Heart right ventricle (tissue), 16 donors: Measurements from ENCODE around the gene SLMAP. TPM values are rescaled to one million over a fixed set of nuclear protein-coding genes. Genes with fewer than 3 reads are reported as not detected.
A peak's percentile ranks its signal among the peaks of the same experiment; 100 is the strongest.

ENCODE experiments used
- ATAC-seq, 8 donors: fragments of 200-7000 bp; cut with Tn5 transposase; one replicate each; pipeline ENCODE4 v1.9.1; 2020; ENCODE audit warnings: mild to moderate bottlenecking in 8 of 8, moderate library complexity in 8 of 8, moderate number of reproducible peaks in 1 of 8
- DNase-seq, 2 donors: peaks; one replicate each; pipeline ENCODE4 v3.0.0-alpha.2; 2020
- H3K27ac ChIP-seq, 10 donors: fragments of 200-600 bp; sonication (generic) in 2 of 10; one replicate each; pipeline versions ENCODE4 v1.5.0 to v1.8.0; 2020 to 2022; ENCODE audit warnings: mild to moderate bottlenecking in 3 of 10
- H3K27me3 ChIP-seq, 7 donors: fragments of 200-600 bp; one replicate each; pipeline ENCODE4 v1.8.0; 2021 to 2022; ENCODE audit warnings: mild to moderate bottlenecking in 2 of 7
- H3K36me3 ChIP-seq, 9 donors: fragments of 200-600 bp; sonication (generic) in 1 of 9; one replicate each; pipeline versions ENCODE4 v1.5.0 to v1.8.0; 2020 to 2022; ENCODE audit warnings: mild to moderate bottlenecking in 2 of 9
- H3K4me1 ChIP-seq, 9 donors: fragments of 200-600 bp; sonication (generic) in 1 of 9; one replicate each; pipeline versions ENCODE4 v1.5.0 to v1.8.0; 2020 to 2022; ENCODE audit warnings: mild to moderate bottlenecking in 4 of 9
- H3K4me3 ChIP-seq, 10 donors: fragments of 200-600 bp; sonication (generic) in 2 of 10; one replicate each; pipeline versions ENCODE4 v1.5.0 to v1.8.0; 2020 to 2022; ENCODE audit warnings: mild to moderate bottlenecking in 7 of 10, moderate library complexity in 2 of 10
- H3K9me3 ChIP-seq, 11 donors: fragments of 200-600 bp in 10 of 11; sonication (generic) in 2 of 11; one replicate each; pipeline versions ENCODE4 v1.5.0 to v1.8.0; 2013 to 2022; ENCODE audit warnings: mild to moderate bottlenecking in 2 of 11, control low read depth in 1 of 11, moderate library complexity in 1 of 11
- WGBS, 2 donors: extraction: QIAGEN DNeasy Blood & Tissue Kit; methylation state at CpG; one replicate each; pipeline ENCODE4 v1.1.7; 2013; ENCODE audit warnings: inconsistent platforms in 1 of 2; 5-methylcytosine and 5-hydroxymethylcytosine counted together
- intact Hi-C, 10 donors: fragments of 100-400 bp; cut with DNase I; formaldehyde crosslinking; loops; one replicate each; pipeline versions ENCODE4 v1.11.1 to v1.14.2; 2022
- polyA plus RNA-seq, 2 donors: library from polyadenylated mRNA; stranded (reverse); fragments of 200-250 nt; gene quantifications; one replicate each; pipeline ENCODE4 v1.2.3, GENCODE V29; 2013
- total RNA-seq, 10 donors: library from RNA; stranded (reverse); fragmentation: NEBNext Ultra II Directional in 3 of 10; extraction: Animal tissue kit (Norgen Biotek cat#: 25700) in 3 of 10; gene quantifications; one replicate each; pipeline versions ENCODE4 v1.2.1 to v1.2.4, GENCODE V29; 2021 to 2023
- TF ChIP-seq, protein P1 (sequence below), 9 donors: fragments of 200-600 bp; sonication (generic) in 2 of 9; IDR thresholded peaks; one replicate each; pipeline versions ENCODE4 v1.5.0 to v1.8.0; 2021 to 2022; ENCODE audit warnings: antibody characterized with exemption in 9 of 9, mild to moderate bottlenecking in 5 of 9, moderate library complexity in 1 of 9
- donor health status: Arrhythmogenic right ventricular cardiomyopathy.
- donor health status: ischemic (EF 13 %, LVEDD 7.1; RV severe dilation, severe dysfunction).
- donor health status: healthy with polysubstance abuse.
- donor health status: DM: no; HTN: yes; CAD: no.
- donor health status: DM: no; HTN: no; CAD: no.
- donor health status: ischemic (EF 25% LVEDD 6.9; RV normal size, moderate dysfunction).
- donor health status: ischemic (EF 25% LVEDD 5.7; RV mildly dilated, moderate dysfunction).
- donor health status: healthy.
- donor health status: DM: yes; HTN: yes; CAD: no.
- donor health status: Ischemic cardiomyopathy.
- donor health status: ischemic (EF 35%, LVEDD 5.7; RV mildly dilated, moderate dysfunction).
- donor health status: nonischemic (EF 11% LVEDD 7.7; RV severe dilation, severe dysfunction).
- donor health status: DM: yes; HTN: yes; CAD: no.
- donor health status: PGD.
- donor health status: ischemic (EF 29% LVEDD 5.4; RV normal size, mild dysfunction).
- donor health status: nonischemic (EF 23%, LVEDD 6.1; RV moderate dilation, normal function).

The SLMAP gene
- total and polyA plus RNA-seq, 12 donors, result 65.8 to 724 (median 341) TPM

DNA sequence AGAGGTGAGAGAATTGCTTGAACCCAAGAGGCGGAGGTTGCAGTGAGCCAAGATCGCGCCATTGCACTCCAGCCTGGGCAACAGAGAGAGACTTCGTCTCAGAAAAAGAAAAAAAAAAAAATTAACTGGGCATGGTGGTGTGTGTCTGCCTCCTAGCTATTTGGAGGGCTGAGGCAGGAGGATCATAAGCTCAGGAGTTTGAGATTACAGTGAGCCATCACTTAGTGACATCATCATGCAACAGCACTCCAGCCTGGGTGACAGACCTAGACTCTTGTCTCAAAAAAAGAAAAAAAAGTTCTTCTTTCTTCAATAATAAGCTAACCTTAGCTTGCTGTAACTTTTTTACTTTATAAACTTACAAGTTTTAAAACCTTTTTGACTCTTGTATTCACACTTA lies 99.8 kb downstream of the SLMAP start:
- intact Hi-C loops, result loop anchor here in 3 of 10 donors (5.0 to 10.0 kb wide), 3 partner anchors 201 to 461 kb away; no protein-coding TSS in a partner anchor
- WGBS, 2 donors, result 94 to 98% methylated on average over 4 of the region's 4 CpGs
- DNase-seq, result no peak
- no peak overlapping the region for H3K4me3 ChIP-seq
- H3K36me3 ChIP-seq, result peaks cover 0 to 71% (median 8%) of the 10 kb centered on the region in 9 donors
- ATAC-seq, result no peak
- H3K4me1 ChIP-seq, result no peaks in the 10 kb centered on the region
- H3K27ac ChIP-seq, result no peak overlapping the region
- TF ChIP-seq, protein P1, sequence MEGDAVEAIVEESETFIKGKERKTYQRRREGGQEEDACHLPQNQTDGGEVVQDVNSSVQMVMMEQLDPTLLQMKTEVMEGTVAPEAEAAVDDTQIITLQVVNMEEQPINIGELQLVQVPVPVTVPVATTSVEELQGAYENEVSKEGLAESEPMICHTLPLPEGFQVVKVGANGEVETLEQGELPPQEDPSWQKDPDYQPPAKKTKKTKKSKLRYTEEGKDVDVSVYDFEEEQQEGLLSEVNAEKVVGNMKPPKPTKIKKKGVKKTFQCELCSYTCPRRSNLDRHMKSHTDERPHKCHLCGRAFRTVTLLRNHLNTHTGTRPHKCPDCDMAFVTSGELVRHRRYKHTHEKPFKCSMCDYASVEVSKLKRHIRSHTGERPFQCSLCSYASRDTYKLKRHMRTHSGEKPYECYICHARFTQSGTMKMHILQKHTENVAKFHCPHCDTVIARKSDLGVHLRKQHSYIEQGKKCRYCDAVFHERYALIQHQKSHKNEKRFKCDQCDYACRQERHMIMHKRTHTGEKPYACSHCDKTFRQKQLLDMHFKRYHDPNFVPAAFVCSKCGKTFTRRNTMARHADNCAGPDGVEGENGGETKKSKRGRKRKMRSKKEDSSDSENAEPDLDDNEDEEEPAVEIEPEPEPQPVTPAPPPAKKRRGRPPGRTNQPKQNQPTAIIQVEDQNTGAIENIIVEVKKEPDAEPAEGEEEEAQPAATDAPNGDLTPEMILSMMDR (IDR thresholded peaks at IDR 0.05), result no peak
- no peaks in the 10 kb centered on the region for H3K9me3 ChIP-seq
- H3K27me3 ChIP-seq, result no peaks in the 10 kb centered on the region

DNA sequence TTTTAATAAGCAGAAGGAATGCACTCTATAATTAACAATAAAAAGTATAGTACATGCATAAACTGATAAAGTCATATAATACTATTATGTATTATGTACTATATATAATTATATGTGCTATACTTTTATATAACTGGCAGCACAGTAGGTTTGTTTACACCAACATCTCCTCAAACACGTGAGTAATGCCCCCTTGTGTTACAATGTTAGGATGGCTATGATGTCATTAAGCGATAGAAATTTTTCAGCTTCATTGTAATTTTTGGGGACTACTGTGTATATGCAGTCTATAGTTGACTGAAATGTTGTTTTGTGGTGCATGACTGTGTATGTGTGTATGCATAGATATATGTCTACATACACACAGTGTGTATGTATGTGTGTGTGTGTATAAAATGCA lies 100.6 kb downstream of the SLMAP start:
- H3K4me1 ChIP-seq, result no peaks in the 10 kb centered on the region
- H3K36me3 ChIP-seq, result peaks cover 0 to 72% (median 8%) of the 10 kb centered on the region in 9 donors
- TF ChIP-seq, protein P1 (IDR thresholded peaks at IDR 0.05), result peak in 4 of 9 donors; percentile 13 to 38 (median 32)
- H3K9me3 ChIP-seq, result no peaks in the 10 kb centered on the region
- no peaks in the 10 kb centered on the region for H3K27me3 ChIP-seq
- 68 to 71% methylated on average over 2 of the region's 2 CpGs for WGBS, 2 donors
- H3K4me3 ChIP-seq, result no peak overlapping the region
- no peak overlapping the region for H3K27ac ChIP-seq
- ATAC-seq (no peak), DNase-seq (no peak)
- intact Hi-C loops, result loop anchor here in 3 of 10 donors (5.0 to 10.0 kb wide), 3 partner anchors 202 to 462 kb away; no protein-coding TSS in a partner anchor

DNA sequence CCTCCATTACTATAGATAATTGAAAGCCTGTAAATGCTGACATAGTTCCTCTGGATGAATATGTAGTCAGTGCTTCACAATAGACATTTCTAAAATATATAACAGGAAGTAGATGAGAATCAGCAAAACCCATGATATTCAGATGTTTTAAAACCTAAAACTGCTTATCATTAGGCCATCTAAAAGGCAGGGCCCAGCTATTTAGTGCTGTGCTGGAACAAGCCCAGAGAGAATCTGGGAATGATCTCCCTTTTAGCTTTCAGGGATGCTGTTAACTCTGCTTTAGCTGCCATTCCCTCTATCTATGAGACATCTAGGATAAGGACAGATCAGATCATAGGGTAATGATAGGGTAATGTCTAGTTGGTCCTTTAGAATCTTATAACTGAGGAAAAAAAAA lies 106.8 kb downstream of the SLMAP start:
- Histone ChIP-seq H3K9me3 (no peaks in the 10 kb centered on the region), H3K27ac (no peak overlapping the region), H3K4me3 (no peak overlapping the region), H3K4me1 (peaks cover 0 to 7% (median 0%) of the 10 kb centered on the region in 9 donors), H3K36me3 (peaks cover 0 to 99% (median 8%) of the 10 kb centered on the region in 9 donors), H3K27me3 (no peaks in the 10 kb centered on the region)
- intact Hi-C loops, result loop anchor here in 1 of 10 donors (10.0 kb wide), 1 partner anchor 262 kb away; no protein-coding TSS in a partner anchor
- DNase-seq (no peak), ATAC-seq (no peak)
- TF ChIP-seq, protein P1 (IDR thresholded peaks at IDR 0.05), result no peak

DNA sequence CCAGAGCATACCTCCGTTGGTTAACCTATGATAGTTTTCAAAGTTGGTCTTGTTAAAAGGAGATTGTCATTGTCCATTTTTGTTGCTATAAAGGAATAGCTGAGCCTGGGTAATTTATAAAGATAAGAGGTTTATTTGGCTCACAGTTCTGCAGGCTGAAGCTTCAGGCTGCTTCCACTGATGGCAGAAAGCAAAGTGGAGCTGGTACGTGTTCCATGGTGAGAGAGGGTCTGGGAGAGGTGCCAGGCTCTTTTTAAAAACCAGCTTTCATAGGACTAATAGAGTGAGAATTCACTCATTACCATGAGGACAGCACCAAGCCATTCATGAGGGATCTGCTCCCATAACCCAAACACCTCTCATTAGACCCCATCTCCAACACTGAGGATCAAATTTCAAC lies 107.3 kb downstream of the SLMAP start:
- intact Hi-C loops, result loop anchor here in 1 of 10 donors (10.0 kb wide), 1 partner anchor 261 kb away; no protein-coding TSS in a partner anchor
- Histone ChIP-seq H3K9me3 (no peaks in the 10 kb centered on the region), H3K4me1 (peaks cover 0 to 7% (median 0%) of the 10 kb centered on the region in 9 donors), H3K4me3 (no peak overlapping the region), H3K36me3 (peaks cover 0 to 99% (median 8%) of the 10 kb centered on the region in 9 donors), H3K27ac (no peak overlapping the region), H3K27me3 (no peaks in the 10 kb centered on the region)
- 67 to 76% methylated on average over 2 of the region's 2 CpGs for WGBS, 2 donors
- peak in 2 of 8 donors; percentile 38 to 55 for ATAC-seq
- TF ChIP-seq, protein P1 (IDR thresholded peaks at IDR 0.05), result no peak
- DNase-seq, result no peak
